Measurements from ENCODE around the gene TNFRSF13B.

DNA sequence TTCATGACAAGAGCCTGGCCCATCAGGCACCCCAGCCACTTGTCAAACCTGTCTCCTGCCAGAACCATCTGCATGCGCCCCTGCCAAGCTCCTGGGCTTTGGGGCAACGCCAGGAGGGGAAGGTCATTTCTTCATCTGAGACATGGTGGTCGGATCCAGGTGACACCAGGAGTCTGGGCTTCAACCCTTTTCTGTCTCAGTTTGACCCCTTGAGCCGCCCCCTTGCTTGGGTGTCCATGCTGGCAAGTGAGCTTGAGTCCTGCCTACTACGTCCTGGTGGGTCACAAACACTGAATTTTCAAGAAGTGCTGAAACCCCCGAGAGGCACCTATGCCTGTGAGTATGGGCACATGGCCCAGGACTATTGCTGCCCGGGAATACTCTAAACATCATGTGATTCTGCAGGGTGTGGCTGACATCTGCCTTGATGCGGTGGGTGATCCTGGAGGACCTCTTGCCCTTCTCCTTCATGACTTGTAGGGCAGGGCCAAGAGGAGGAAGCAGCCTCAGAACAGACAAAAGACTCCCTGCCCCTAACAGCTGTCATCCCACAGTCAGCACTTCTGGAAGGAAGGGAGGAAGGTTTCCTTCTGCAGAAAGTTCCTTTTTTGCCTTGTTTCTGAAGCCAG is 43.4 kb downstream of the TNFRSF13B start:
- no peak for TF ChIP-seq CTCF (IDR thresholded peaks at IDR 0.05)
- no peak for TF ChIP-seq POLR2A (IDR thresholded peaks at IDR 0.05)
